ENCODE data around the gene SRBD1.

The SRBD1 gene

DNA sequence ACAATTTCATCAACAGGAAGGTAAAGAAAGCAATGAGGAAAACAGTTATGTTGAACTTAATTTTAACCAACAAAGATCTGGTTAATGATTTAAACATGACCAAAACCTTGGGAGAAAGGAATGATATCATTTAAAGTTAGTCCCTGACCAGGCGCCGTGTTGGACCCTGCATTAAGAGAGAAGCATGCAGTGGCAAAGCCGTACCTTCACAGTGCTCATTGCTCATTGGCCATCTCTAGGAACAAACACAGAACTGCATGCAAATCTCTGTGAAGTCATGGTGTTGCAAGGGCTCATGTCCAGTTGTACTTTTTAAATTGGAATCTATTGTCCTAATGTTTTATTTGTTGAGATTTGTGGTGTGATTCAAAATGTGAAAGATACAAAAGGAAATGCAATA, 12.0 kb upstream of the SRBD1 start:
- H3K9me3 Mint-ChIP-seq = no peaks in the 10 kb centered on the region
- DNase-seq = no peak
- H3K27me3 Mint-ChIP-seq = peaks cover 49 to 59% of the 10 kb centered on the region in 2 donors
- H3K36me3 Mint-ChIP-seq (ENCODE audit: insufficient read depth) = no peaks in the 10 kb centered on the region
- no peak for ATAC-seq (replicated peaks)
- H3K4me1 Mint-ChIP-seq (ENCODE audit: low read depth in 2 of 2) = no peaks in the 10 kb centered on the region
- H3K27ac Mint-ChIP-seq = no peak overlapping the region
- H3K4me3 Mint-ChIP-seq = no peak overlapping the region

DNA sequence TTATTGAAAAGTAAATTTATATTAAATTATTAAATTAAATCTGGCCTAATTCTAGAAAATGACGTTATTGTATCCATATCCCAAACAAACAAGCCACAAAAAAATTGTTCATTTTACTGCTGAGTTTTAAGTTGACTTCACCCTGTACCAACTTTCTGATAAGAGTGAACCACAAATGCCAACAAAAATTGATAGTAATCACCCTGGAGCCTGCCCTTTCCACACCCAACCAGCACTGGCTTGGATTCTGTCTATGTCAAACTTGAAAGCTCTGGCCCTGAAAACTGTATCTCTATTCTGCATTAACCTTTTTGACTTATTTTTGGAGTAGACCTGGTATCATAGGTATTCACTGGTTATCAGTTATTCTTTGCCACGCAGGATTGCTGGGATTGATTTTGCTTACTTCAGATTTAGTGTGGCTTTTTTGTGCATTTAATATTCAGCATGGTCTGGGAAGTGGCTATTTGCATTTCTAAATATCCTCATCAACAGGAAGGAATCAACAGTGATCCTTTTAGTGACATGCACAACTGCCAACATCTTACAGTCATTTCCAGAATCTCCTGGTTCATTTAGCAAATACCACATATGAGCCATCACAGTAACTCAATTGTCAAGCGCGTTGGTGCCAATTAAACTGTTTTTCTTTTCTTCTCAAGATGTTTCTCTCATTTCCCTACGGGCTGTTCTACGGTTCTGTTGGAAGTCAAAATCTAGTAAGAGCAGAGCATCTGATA, 11.4 kb upstream of the SRBD1 start:
- DNase-seq (no peak), ATAC-seq (replicated peaks) (no peak)
- Mint-ChIP-seq H3K9me3 (no peaks in the 10 kb centered on the region), H3K4me3 (no peak overlapping the region), H3K4me1 (ENCODE audit: low read depth in 2 of 2) (no peaks in the 10 kb centered on the region), H3K27me3 (peaks cover 49 to 57% of the 10 kb centered on the region in 2 donors), H3K27ac (no peak overlapping the region), H3K36me3 (ENCODE audit: insufficient read depth) (no peaks in the 10 kb centered on the region)

DNA sequence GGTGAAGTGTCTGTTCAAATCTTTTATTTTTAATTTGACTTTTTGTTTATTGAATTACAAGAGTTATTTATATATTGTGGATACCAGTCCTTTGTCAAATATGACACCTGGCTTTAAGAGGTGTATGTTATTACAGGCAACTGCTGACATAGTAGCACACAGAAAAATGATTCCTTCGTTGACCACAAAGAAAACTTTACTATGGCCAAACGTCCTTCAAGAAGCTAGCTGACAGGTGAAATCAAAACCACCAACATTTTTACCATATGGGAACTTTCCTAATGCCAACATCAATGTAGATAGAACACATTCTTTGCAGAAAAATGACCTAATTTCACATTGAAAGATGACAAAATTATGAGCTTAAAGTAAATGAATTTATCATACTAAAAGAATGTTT, 6.4 kb upstream of the SRBD1 start:
- DNase-seq = no peak
- H3K27ac Mint-ChIP-seq = no peak overlapping the region
- H3K4me3 Mint-ChIP-seq = no peak overlapping the region
- H3K36me3 Mint-ChIP-seq (ENCODE audit: insufficient read depth) = no peaks in the 10 kb centered on the region
- no peak for ATAC-seq (replicated peaks)
- no peaks in the 10 kb centered on the region for H3K4me1 Mint-ChIP-seq (ENCODE audit: low read depth in 2 of 2)
- H3K27me3 Mint-ChIP-seq = peaks cover 19 to 30% of the 10 kb centered on the region in 2 donors
- no peaks in the 10 kb centered on the region for H3K9me3 Mint-ChIP-seq

DNA sequence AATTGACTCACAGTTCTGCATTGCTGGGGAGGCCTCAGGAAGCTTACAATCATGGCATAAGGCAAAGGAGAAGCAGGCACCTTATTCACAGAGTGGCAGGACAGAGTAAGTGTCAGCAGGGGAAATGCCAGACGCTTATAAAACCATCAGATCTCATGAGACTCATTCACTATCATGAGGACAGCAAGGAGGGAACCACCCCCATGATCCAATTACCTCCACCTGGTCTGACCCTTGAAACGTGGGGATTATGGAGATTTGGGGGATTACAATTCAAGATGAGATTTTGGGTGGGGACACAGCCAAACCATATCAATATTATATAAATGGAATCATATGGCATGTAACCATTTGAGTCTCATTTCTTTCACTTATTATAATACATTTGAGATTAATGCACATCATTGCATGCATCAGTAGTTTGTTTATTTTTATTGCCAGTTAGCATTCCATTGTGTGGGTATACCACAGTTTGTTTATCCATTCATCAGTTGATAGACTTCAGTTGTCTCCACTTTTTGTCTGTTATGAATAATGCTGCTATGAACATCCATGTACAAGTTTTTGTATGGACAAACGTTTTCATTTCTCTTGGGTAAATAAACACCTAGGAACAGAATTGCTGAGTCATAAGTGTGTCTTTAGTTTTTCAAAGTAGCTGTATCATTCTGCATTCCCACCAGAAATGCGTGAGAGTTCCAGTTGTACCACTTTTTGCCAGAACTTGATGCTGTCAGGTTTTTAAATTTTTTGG, 5.8 kb upstream of the SRBD1 start:
- H3K9me3 Mint-ChIP-seq = no peaks in the 10 kb centered on the region
- H3K36me3 Mint-ChIP-seq (ENCODE audit: insufficient read depth) = no peaks in the 10 kb centered on the region
- peaks cover 12 to 27% of the 10 kb centered on the region in 2 donors for H3K27me3 Mint-ChIP-seq
- H3K4me1 Mint-ChIP-seq (ENCODE audit: low read depth in 2 of 2) = no peaks in the 10 kb centered on the region
- no peak overlapping the region for H3K4me3 Mint-ChIP-seq
- DNase-seq = no peak
- ATAC-seq (replicated peaks) = no peak
- H3K27ac Mint-ChIP-seq = no peak overlapping the region

DNA sequence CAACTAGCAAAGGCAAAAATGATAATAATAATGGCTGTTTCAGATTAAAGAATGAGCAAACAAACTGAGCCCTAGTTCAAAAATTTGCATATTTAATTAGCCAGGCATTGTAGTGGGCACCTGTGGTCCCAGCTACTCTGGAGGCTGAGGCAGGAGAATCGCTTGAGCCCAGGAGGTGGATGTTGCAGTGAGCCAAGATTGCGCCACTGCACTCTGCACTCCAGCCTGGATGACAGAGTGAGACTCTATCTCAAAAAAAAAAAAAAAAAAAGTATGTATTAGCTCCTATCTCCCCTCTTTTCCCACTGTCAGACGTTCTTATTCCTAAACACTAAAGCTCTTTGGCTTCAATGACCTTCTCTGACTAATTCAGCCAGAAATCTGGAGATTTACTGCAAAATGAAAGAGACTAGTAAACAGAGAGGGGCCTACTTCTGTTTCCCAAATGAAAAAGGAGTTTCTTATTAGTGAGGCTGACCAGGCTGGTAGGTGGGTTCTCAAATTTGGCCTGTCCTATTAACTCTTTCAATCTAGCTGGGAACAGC, 3.9 kb upstream of the SRBD1 start:
- Mint-ChIP-seq H3K9me3 (no peaks in the 10 kb centered on the region), H3K27me3 (peaks cover 0 to 9% of the 10 kb centered on the region in 2 donors), H3K27ac (no peak overlapping the region), H3K4me1 (ENCODE audit: low read depth in 2 of 2) (peaks cover 1 to 4% of the 10 kb centered on the region in 2 donors), H3K4me3 (no peak overlapping the region), H3K36me3 (ENCODE audit: insufficient read depth) (peaks cover 9% of the 10 kb centered on the region)
- DNase-seq (no peak), ATAC-seq (replicated peaks) (no peak)

DNA sequence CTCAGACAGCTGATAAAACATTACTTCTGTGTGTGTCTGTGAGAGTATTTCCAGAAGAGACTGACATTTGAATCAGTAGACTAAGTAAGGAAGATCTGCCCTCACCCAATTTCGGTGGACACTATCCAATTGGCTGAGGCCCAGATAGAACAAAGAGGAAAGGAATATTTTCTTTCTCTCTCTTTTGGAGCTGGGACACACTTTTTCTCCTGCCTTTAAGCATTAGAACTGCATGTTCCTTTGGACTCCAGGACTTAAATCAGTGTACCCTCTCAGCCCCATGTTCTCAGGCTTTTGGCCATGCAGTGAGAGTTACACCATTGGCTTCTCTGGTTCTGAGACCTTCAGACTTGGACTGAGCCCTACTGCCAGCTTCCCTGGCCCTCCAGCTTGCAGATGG, 3.3 kb upstream of the SRBD1 start:
- no peak for DNase-seq
- H3K27ac Mint-ChIP-seq = no peak overlapping the region
- H3K9me3 Mint-ChIP-seq = no peaks in the 10 kb centered on the region
- H3K27me3 Mint-ChIP-seq = peaks cover 0 to 3% of the 10 kb centered on the region in 2 donors
- H3K36me3 Mint-ChIP-seq (ENCODE audit: insufficient read depth) = peaks cover 9% of the 10 kb centered on the region
- no peak overlapping the region for H3K4me3 Mint-ChIP-seq
- H3K4me1 Mint-ChIP-seq (ENCODE audit: low read depth in 2 of 2) = peaks cover 5 to 10% of the 10 kb centered on the region in 2 donors
- no peak for ATAC-seq (replicated peaks)

DNA sequence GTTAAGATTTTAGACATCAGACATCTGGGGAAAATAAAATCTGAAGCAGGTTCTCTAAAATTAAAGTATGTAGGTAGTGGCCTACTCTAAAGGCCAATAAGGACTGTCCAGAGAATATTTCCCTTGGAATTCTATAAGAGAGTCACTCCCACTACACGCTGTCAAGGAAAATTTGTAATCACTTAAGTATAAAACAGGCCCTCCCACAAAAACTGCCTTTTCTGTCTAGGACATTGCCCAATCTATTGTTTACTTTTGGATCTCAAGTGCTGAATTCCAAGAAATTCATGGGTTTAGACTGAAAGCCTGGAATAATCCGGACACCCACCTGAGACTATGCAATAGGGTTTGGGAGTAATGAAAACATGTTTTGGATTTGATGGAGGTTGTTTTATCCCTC, 1.7 kb upstream of the SRBD1 start:
- ATAC-seq (replicated peaks) (no peak), DNase-seq (no peak)
- Mint-ChIP-seq H3K4me3 (no peak overlapping the region), H3K27ac (no peak overlapping the region), H3K27me3 (no peaks in the 10 kb centered on the region), H3K36me3 (ENCODE audit: insufficient read depth) (peaks cover 9% of the 10 kb centered on the region), H3K4me1 (ENCODE audit: low read depth in 2 of 2) (peaks cover 9 to 14% of the 10 kb centered on the region in 2 donors), H3K9me3 (no peaks in the 10 kb centered on the region)

DNA sequence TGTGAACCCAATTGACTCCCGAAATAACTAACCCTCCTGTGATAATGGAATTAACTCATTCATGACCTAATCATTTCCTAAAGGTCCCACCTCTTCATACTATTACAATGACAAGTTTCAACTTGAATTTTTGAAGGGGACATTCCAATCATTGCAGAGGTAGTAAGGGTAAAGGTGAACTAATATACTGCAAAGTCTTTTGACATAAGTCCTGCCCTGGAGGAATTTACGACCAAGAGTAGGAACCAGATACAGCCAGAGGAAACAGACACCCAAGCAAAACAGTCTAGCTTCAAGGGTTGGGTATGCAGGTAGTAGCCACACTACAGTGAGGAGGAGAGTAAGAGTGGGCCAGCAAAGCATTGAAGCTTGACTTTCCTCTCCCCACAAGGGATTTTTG, 1.2 kb upstream of the SRBD1 start:
- peaks cover 9 to 14% of the 10 kb centered on the region in 2 donors for H3K4me1 Mint-ChIP-seq (ENCODE audit: low read depth in 2 of 2)
- H3K27ac Mint-ChIP-seq = peak overlapping the region in 1 of 2 donors; percentile 97
- H3K36me3 Mint-ChIP-seq (ENCODE audit: insufficient read depth) = peaks cover 9% of the 10 kb centered on the region
- H3K27me3 Mint-ChIP-seq = no peaks in the 10 kb centered on the region
- no peak overlapping the region for H3K4me3 Mint-ChIP-seq
- DNase-seq (no peak), ATAC-seq (replicated peaks) (no peak)
- H3K9me3 Mint-ChIP-seq = no peaks in the 10 kb centered on the region

DNA sequence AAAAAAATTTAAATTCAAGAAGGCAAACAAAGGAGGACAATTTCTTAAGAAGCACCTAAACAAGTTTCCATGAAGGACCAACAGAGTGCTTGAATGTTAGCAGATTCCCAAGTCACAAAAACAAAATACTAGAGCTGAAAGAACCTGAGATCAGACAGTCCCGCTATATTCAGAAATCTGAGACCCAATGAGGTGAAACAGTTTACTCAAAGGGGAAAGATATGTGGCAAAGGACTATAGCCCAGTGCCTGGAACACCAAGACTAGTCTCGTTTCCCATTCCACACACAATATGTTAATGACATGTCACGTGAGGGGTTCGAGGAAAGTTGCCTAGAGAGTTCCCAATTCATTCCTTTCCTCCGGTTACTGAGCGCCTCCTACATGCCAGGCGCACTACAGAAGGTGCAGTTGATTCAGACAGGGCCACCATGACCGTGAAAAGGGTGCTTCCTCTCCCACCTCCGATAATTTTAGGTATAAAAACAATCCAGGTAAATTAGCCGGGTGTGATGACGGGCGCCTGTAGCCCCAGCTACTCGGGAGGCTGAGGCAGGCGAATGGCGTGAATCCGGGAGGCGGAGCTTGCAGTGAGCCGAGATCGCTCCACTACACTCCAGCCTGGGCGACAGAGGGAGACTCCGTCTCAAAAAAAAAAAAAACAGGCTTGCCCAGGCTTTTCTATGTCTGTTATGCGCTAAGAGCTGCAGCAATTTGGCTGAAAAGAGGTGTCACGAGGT, 617 bp downstream of the SRBD1 start:
- H3K4me1 Mint-ChIP-seq (ENCODE audit: low read depth in 2 of 2) = peaks cover 9 to 14% of the 10 kb centered on the region in 2 donors
- H3K4me3 Mint-ChIP-seq = peak overlapping the region; percentile 93 to 96
- H3K9me3 Mint-ChIP-seq = no peaks in the 10 kb centered on the region
- peaks cover 9% of the 10 kb centered on the region for H3K36me3 Mint-ChIP-seq (ENCODE audit: insufficient read depth)
- H3K27me3 Mint-ChIP-seq = no peaks in the 10 kb centered on the region
- DNase-seq (no peak), ATAC-seq (replicated peaks) (peak; percentile 71)
- H3K27ac Mint-ChIP-seq = peak overlapping the region; percentile 95 to 97

DNA sequence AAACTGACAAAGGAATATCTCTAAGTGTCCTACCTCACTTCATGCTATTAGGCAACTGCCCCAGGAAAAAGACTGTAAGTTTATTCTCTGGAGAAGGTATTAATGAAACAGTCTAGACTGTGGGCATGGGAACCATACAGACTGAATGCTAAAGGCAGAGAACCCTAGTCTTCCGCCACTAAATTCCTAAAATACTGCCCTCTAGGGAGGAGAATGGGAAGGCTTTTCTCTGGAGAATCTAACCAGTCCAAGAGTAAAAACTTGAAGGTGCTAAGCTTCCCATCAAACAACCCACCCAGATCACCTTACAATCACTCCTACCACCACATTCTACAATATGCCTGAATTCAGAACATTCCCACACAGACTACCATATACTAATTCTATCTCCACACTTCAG, 3.4 kb downstream of the SRBD1 start:
- H3K27ac Mint-ChIP-seq = peak overlapping the region in 1 of 2 donors; percentile 16
- H3K36me3 Mint-ChIP-seq (ENCODE audit: insufficient read depth) = peaks cover 9% of the 10 kb centered on the region
- peaks cover 9 to 14% of the 10 kb centered on the region in 2 donors for H3K4me1 Mint-ChIP-seq (ENCODE audit: low read depth in 2 of 2)
- DNase-seq (no peak), ATAC-seq (replicated peaks) (no peak)
- no peaks in the 10 kb centered on the region for H3K9me3 Mint-ChIP-seq
- H3K4me3 Mint-ChIP-seq = no peak overlapping the region
- H3K27me3 Mint-ChIP-seq = no peaks in the 10 kb centered on the region

DNA sequence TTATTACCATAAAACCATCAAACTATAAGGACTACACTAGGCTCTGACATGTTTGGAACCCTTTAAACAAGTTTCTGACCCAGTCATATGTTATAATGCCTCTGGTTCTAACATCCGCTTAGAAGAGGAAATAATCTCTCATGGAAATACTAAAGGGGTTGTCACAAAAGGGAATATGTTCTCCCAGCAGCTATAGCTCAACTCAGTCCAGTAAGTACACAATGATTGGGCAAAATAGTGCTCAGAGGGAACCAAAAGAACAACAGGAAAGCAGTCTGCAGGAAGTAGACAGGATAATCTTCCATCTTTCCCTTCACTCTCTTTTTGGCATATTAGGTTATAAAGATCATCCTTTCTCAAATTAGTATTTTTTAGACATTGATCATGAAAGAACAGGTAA, 4.3 kb downstream of the SRBD1 start:
- H3K36me3 Mint-ChIP-seq (ENCODE audit: insufficient read depth) = peaks cover 10% of the 10 kb centered on the region
- peaks cover 9 to 16% of the 10 kb centered on the region in 2 donors for H3K4me1 Mint-ChIP-seq (ENCODE audit: low read depth in 2 of 2)
- H3K27me3 Mint-ChIP-seq = no peaks in the 10 kb centered on the region
- H3K9me3 Mint-ChIP-seq = no peaks in the 10 kb centered on the region
- H3K27ac Mint-ChIP-seq = no peak overlapping the region
- no peak for DNase-seq
- H3K4me3 Mint-ChIP-seq = no peak overlapping the region
- ATAC-seq (replicated peaks) = no peak

DNA sequence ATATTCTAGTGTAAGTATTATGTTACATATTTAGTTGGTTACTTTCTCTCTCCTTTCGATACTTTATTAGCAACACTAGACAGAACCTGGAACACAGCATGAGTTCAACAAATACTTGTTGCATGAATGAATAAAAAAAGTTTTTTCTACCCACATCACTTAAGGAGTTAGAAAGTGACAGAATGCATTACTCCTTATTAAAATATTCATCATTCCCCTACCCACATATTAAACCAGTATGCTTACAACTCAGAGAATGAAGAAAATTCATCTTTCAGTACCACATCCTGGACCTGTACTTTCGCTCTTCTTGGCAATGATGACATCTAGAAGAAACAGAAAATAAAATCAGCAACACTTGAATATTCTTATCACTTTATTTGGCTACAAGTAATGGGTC, 6.0 kb downstream of the SRBD1 start:
- Mint-ChIP-seq H3K36me3 (ENCODE audit: insufficient read depth) (peaks cover 11% of the 10 kb centered on the region), H3K4me3 (no peak overlapping the region), H3K4me1 (ENCODE audit: low read depth in 2 of 2) (peaks cover 12 to 18% of the 10 kb centered on the region in 2 donors), H3K27me3 (no peaks in the 10 kb centered on the region), H3K9me3 (no peaks in the 10 kb centered on the region), H3K27ac (no peak overlapping the region)
- no peak for DNase-seq
- no peak for ATAC-seq (replicated peaks)

DNA sequence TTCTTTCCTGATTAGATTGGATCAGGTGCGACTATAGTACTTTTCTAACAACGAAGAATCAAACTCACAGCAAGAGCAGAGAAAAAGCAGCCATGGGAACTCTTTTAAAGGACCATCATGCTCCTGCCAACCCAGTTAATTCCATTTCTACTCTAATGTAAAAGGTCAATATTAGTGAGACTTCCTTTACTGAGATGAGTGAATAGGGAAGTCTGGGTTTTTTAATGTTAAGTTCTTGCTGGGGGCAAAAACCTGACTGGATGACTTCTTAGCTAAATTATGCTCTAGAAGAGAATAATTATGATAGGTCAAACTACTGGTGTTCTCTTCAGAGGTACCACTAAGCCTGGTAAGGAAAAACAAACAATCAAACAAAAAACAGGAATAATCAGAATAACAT, 8.4 kb downstream of the SRBD1 start:
- Mint-ChIP-seq H3K4me3 (no peak overlapping the region), H3K27ac (no peak overlapping the region), H3K4me1 (ENCODE audit: low read depth in 2 of 2) (peaks cover 6 to 9% of the 10 kb centered on the region in 2 donors), H3K36me3 (ENCODE audit: insufficient read depth) (peaks cover 20% of the 10 kb centered on the region), H3K27me3 (no peaks in the 10 kb centered on the region), H3K9me3 (no peaks in the 10 kb centered on the region)
- DNase-seq (no peak), ATAC-seq (replicated peaks) (no peak)
